ENCODE measurements around the gene PKDREJ.

The PKDREJ gene

DNA sequence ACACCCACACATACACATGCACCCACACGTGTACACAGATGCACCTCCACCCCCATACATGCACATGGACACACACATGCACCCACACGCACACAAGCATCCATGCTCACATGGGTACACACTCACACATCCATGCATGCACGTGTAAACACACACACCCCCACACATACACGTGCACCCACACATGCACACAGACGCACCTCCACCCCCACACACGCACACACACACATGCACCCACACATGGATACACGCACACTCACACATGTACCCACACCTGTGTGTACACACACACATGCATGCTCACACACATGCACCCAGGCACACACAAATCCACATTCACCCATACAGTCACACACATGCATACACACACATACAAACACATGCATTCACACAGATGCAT lies 37.5 kb downstream of the PKDREJ start:
- H3K27ac ChIP-seq, result no peak overlapping the region
- TF ChIP-seq ZFX (IDR thresholded peaks at IDR 0.05), result no peak
- TF ChIP-seq, protein P1, sequence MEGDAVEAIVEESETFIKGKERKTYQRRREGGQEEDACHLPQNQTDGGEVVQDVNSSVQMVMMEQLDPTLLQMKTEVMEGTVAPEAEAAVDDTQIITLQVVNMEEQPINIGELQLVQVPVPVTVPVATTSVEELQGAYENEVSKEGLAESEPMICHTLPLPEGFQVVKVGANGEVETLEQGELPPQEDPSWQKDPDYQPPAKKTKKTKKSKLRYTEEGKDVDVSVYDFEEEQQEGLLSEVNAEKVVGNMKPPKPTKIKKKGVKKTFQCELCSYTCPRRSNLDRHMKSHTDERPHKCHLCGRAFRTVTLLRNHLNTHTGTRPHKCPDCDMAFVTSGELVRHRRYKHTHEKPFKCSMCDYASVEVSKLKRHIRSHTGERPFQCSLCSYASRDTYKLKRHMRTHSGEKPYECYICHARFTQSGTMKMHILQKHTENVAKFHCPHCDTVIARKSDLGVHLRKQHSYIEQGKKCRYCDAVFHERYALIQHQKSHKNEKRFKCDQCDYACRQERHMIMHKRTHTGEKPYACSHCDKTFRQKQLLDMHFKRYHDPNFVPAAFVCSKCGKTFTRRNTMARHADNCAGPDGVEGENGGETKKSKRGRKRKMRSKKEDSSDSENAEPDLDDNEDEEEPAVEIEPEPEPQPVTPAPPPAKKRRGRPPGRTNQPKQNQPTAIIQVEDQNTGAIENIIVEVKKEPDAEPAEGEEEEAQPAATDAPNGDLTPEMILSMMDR (conservative IDR thresholded peaks at IDR 0.05), result no peak

DNA sequence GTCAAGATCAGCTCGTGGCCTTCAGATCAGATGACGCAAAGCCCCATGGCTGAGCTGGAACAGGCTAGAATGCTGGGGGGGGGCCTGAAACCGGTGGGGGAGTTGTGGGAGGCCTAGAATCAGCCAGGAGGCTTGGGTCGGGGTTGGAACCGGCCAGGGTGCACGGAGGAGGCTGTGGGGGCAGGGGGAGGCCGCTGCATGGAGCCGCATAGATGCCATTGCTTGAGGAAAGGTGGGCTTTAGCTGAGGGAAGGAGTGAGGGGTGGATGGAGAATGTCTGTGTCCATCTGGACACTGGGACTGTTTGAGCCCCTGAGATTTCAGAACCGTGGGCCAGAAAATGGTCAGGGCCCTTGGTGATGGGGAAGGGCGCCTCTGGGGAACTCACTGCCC lies 38.2 kb downstream of the PKDREJ start:
- H3K27ac ChIP-seq, result no peak overlapping the region
- TF ChIP-seq, protein P1 (conservative IDR thresholded peaks at IDR 0.05), result no peak
- no peak for TF ChIP-seq ZFX (IDR thresholded peaks at IDR 0.05)

DNA sequence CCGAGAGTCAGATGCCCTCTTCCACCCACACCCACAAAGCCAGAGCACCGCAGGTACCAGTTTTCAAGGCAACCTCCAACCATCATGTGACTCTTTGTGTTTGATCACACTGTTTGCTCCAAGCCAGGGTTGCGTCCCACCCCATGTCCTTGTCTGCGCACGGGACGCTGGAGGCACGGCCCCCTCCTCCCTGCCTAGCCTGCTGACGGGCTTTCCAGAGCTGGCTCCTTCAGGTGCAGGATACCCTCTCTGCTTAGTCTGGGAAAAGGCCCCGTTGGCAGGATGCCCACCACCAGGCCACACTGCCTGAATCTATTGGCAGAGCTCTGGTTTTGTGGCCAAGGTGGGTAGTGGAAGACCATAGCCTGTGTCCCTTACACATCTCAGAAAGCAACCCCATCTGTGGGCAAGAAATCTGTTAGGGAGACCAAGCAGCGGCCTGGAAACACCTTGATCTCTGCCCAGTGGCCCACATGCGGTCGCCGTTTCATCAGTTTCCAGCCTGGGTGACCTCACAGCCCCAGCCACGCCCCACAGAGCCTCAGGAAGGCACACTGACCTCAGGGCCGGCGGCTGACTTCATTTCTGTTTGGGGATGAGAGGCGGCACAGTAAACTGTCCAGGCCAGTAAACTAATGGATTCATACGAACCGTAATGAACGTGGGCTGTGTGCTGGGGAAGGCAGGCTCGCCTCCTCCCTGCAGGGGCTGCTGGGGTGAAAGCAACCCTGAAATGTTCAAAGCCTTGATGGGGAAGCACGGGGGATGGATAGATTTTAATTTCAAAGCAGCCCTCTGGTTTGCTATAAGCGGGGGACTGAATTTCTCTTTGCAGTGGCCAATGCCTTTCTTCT lies 38.9 kb downstream of the PKDREJ start:
- TF ChIP-seq, protein P1 (conservative IDR thresholded peaks at IDR 0.05), result no peak
- no peak for TF ChIP-seq ZFX (IDR thresholded peaks at IDR 0.05)
- H3K27ac ChIP-seq, result no peak overlapping the region

DNA sequence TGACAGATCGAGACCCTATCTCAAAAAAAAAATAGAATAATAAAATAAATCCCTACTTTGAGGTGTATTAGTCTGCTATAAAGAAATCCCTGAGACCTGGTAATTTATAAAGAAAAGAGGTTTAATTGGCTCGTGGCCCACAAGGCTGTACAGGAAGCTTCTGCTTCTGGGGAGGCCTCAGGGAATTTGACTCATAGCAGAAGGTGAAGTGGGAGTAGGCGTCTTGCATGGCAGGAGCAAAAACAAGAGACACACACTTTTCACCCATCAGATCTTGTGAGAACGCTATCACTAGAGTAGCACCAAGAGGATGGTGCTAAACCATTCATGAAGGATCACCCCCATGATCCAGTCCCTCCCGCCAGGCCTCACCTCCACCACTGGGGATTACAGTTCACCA lies 42.2 kb downstream of the PKDREJ start:
- no peak overlapping the region for H3K27ac ChIP-seq
- TF ChIP-seq ZFX (IDR thresholded peaks at IDR 0.05), result no peak
- TF ChIP-seq, protein P1 (conservative IDR thresholded peaks at IDR 0.05), result no peak

DNA sequence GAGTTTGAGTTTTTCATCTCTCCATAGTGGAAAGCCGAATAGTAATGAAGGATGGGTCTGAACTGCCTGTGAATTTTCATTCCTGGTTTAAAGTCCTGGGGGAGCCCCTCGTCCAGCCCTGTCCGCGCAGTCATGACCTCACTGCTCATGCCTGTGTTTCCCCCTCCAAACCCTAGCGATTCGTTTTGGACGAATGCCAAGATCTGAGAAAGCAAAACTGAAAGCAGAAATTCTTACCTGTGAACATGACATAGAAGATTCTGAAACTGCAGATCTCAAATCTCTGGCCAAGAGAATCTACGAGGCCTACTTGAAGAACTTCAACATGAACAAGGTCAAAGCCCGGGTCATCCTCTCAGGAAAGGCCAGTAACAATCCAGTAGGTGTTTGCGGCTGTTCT lies 43.5 kb downstream of the PKDREJ start:
- no peak for TF ChIP-seq ZFX (IDR thresholded peaks at IDR 0.05)
- H3K27ac ChIP-seq, result no peak overlapping the region

DNA sequence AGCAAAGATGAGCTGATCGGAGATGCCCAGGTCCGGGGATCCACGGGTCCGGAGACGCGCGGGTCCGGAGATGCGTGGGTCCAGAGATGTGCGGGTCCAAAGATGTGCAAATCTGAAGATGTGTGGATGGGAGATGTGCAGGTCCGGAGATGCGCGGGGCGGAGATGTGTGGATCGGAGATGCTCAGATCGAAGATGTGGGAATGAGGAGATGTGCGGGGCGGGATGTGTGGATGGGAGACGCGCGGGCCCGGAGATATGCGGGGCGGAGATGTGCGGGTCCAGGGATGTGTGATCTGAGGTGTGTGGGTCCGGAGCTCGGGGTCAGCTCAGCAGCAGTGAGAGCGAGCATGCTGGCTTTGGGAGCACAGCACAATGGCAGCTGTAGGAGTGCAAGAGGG lies 48.5 kb downstream of the PKDREJ start:
- TF ChIP-seq ZFX (IDR thresholded peaks at IDR 0.05), result no peak
- TF ChIP-seq, protein P1 (conservative IDR thresholded peaks at IDR 0.05), result no peak
- no peak overlapping the region for H3K27ac ChIP-seq

DNA sequence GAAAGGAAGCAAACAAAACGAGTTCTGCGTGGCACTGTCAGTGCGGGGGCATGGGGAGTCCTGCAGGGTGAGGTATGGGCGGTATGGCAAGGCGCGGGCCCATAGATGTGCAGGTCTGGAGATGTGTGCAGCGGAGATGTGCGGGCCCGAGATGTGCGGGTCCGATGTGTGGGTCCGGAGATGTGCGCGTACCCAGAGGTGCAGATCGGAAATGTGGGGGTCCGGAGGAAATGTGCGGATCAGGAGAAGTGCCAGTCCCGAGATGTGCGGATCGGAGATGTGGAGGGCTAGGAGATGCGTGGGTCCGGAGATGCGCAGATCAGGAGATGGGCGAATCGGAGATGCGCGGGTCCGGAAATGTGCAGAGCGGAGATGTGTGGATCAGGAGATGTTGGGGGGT lies 49.0 kb downstream of the PKDREJ start:
- TF ChIP-seq, protein P1 (conservative IDR thresholded peaks at IDR 0.05), result no peak
- no peak for TF ChIP-seq ZFX (IDR thresholded peaks at IDR 0.05)
- no peak overlapping the region for H3K27ac ChIP-seq

DNA sequence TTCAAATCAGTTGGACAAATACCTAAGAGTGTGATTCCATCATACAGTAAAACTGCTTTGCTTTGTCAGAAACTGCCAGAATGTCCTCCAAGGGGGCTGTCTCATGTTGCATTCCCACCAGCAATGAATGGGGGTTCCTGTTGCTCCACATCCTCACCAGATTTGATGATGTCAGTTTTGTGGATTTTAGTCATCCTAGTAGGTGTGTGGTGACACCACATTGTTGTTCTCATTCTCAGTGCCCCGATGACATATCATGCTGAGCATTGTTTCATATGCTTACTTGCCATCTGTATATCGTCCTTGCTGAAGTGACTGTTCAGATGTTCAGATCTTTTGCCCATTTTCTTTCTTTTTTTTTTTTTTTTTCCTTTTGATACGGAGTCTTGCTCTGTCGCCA lies 50.1 kb downstream of the PKDREJ start:
- no peak overlapping the region for H3K27ac ChIP-seq
- TF ChIP-seq, protein P1 (conservative IDR thresholded peaks at IDR 0.05), result no peak
- no peak for TF ChIP-seq ZFX (IDR thresholded peaks at IDR 0.05)
